Body of pancreas (tissue), 4 donors: Measurements from ENCODE around the gene UBQLN4.

Experiments used
- POLR2A ChIP-seq, 3 donors: fragments of 450-650 bp; IDR thresholded peaks; one replicate each; pipeline ENCODE4 v1.6.1; 2016; ENCODE audit warnings: antibody characterized with exemption in 3 of 3, mild to moderate bottlenecking in 2 of 3
- TF ChIP-seq, protein P1 (sequence below), 7 experiments: fragments of 450-650 bp in 4 of 7; fragments of 200-600 bp in 3 of 7; sonication (generic) in 3 of 7; IDR thresholded peaks; one replicate each; pipeline ENCODE4 v1.5.1; 2016 to 2019; ENCODE audit warnings: antibody characterized with exemption in 7 of 7

DNA sequence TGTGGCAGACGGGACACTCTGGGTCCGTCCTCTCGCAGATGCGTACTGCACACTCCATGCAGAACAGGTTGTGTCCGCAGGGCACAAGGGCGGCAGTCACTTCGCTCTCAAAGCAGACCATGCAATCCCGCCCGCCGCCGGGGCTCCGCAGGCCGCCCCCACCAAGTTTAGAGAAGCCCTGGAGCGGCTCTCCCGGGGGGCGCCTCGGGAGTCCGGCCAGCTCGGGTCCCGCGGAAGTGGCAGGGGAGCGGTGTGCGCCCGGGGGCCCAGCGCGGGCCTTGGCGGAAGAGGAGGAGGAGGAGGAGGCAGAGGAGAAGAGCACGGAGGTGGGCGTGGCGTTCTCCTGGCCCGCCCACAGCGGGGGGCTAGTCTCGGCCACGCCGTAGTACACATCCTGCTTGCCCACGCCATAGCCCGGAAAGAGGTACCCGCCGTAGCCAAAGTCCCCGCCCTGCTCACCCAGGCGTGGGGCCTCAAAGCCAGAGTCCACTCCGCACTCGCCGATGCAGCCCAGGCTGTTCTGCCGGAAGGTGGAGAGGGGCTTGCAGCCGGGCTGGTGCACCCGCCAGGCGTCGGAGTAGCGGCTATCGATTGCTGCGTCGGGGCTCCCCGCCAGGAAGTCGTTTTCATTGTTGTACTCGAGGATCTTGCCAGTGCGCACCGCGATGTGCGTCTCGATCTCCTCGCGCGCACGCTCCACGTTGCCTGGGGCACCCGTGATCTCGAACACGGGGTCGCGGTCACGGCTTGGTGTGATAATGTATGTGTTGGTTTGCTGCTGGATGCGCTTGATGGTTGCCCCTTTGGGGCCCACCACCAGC, 23.2 kb upstream of the UBQLN4 start:
- TF ChIP-seq, protein P1, sequence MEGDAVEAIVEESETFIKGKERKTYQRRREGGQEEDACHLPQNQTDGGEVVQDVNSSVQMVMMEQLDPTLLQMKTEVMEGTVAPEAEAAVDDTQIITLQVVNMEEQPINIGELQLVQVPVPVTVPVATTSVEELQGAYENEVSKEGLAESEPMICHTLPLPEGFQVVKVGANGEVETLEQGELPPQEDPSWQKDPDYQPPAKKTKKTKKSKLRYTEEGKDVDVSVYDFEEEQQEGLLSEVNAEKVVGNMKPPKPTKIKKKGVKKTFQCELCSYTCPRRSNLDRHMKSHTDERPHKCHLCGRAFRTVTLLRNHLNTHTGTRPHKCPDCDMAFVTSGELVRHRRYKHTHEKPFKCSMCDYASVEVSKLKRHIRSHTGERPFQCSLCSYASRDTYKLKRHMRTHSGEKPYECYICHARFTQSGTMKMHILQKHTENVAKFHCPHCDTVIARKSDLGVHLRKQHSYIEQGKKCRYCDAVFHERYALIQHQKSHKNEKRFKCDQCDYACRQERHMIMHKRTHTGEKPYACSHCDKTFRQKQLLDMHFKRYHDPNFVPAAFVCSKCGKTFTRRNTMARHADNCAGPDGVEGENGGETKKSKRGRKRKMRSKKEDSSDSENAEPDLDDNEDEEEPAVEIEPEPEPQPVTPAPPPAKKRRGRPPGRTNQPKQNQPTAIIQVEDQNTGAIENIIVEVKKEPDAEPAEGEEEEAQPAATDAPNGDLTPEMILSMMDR (IDR thresholded peaks at IDR 0.05): peak in 1 of 7 experiments; percentile 3
- peak in 2 of 3 donors; percentile 37 to 49 for TF ChIP-seq POLR2A (IDR thresholded peaks at IDR 0.05)
